Hematopoietic multipotent progenitor cell treated with erythropoietin and hydrocortisone succinate and interleukin-3 and kit ligand, for 4 days (in vitro differentiated cells): ENCODE results near the gene PTCSC3.
"Not testable (repeated sequence)": the region's sequence is repeated elsewhere in the genome, so short reads cannot be mapped to it uniquely, and the experiment has no call there.

Source experiments
- DNase-seq: peaks from one replicate; pipeline ENCODE4 v3.0.0-alpha.2; 2015

Gene PTCSC3

GRCh38 chr14:36171607-36172006 lies 4.9 kb downstream of the PTCSC3 start:
- no peak for DNase-seq

GRCh38 chr14:36167431-36167830 lies 9.1 kb downstream of the PTCSC3 start:
- no peak for DNase-seq

GRCh38 chr14:36163451-36163850 lies 13.1 kb downstream of the PTCSC3 start:
- DNase-seq: no peak

DNA sequence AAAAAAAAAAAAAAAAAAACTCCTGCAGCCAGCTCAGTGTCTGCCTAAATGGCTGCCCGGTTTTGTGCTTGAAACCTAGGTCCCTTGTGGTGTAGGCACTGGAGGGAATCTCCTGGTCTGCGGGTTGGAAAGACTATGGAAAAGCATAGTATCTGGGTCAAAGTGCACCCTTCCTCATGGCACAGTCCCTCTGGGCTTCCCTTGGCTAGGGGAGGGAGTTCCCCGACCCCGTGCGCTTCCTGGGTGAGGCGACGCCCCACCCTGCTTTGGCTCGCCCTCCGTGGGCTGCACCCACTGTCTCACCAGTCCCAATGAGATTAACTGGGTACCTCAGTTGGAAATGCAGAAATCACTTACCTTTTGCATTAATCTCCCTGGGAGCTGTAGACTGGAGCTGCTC lies 14.3 kb downstream of the PTCSC3 start:
- no peak for DNase-seq

GRCh38 chr14:36161776-36162175 lies 14.7 kb downstream of the PTCSC3 start:
- no peak for DNase-seq

GRCh38 chr14:36151335-36151734 lies 25.2 kb downstream of the PTCSC3 start:
- no peak for DNase-seq

- DNase-seq: no peak
Measured at GRCh38 chr14:36134038-36134437, 42.5 kb downstream of the PTCSC3 start.

DNA sequence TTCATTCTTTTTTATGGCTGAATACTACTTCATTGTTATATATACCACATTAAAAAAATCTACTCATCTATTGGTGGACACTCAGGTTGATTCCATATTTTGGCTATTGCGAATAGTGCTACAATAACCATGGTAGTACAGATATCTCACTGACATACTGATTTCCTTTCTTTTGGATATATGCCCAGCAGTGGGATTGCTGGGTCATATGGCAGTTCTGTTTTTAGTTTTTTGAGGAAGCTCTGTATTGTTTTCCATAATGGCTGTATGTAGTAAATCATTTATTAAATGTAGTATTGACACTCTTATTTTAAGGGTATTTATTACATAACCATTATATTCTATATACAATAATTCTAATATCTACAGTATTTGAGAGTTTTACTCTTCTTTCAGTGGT lies 43.7 kb downstream of the PTCSC3 start:
- DNase-seq: no peak

GRCh38 chr14:36130186-36130585 lies 46.3 kb downstream of the PTCSC3 start:
- no peak for DNase-seq

- DNase-seq: no peak
Measured at GRCh38 chr14:36129181-36129580, 47.3 kb downstream of the PTCSC3 start.

DNA sequence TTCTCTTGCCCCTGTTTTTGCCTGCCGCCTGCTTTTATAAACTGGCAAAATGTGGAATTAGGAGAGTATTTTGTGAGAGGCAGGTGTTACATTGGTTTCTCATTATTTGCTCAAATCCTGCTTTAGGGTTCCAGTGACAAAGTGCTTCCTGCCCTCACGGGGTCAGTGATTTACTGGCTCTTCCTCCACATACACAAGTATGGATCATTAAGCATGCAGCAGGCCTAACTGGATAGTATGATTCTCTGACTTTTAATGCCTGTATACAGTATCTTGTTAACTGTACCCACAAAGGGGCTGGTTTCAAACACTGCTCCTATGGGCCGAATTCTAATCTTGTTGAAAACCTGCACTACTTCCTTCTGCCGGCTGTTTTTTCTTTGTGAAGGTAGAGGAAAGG lies 63.2 kb downstream of the PTCSC3 start:
- DNase-seq: no peak

- DNase-seq: no peak
Measured at GRCh38 chr14:36111822-36112583, 64.5 kb downstream of the PTCSC3 start.

DNA sequence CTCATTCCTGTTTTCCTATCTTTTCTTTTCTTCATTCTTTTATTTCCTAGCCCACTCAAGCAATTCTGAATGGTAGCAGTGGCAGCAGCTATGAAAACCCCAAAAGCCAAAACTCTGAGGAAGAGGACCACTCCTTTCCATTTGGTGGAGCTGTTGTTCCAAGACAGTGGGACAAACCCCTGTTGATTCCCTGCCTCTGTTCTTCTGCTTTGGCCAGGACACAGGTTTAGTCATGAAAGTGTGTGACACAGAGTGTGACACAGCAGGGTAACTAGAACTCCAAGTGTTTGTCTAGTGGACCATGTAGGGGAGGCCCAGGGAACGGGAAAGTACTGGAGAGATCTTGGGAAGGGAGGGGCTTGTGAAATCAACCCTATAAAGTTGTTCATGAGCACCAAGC lies 71.1 kb downstream of the PTCSC3 start:
- no peak for DNase-seq

DNA sequence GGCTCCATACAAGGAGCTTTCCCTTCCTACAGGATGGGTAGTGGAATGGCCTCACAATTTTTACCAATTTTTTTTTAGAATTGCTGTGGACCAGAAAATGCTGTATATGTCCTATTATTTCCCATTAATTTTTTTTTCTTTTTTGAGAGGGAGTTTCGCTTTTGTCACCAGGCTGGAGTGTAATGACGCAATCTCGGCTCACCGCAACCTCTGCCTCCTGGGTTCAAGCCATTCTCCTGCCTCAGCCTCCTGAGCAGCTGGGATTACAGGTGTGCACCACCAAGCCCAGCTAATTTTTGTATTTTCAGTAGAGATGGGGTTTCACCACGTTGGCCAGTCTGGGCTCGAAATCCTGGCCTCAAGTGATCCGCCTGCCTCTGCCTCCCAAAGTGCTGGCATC lies 72.3 kb downstream of the PTCSC3 start:
- not testable (repeated sequence) for DNase-seq

GRCh38 chr14:36099619-36100018 lies 76.9 kb downstream of the PTCSC3 start:
- DNase-seq: no peak

DNA sequence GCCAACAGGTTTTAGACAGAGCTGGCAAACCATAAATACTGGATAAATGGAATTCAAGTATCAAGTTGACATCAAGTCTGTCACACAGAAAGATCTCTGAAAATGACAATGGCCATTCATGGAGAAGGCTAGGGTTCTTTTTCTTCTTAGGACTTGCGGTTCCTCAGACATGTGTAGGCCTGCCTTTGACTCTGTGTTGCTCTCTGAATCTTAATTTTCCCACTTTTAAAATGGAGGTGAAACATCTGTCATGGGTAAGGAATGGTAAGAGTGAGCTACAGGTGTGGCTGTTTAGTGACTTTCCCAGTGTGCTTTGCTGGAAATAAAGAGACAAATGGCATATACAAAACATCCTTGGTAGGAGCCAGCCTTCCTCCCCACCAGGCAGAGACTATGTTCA lies 79.2 kb downstream of the PTCSC3 start:
- DNase-seq: no peak

DNA sequence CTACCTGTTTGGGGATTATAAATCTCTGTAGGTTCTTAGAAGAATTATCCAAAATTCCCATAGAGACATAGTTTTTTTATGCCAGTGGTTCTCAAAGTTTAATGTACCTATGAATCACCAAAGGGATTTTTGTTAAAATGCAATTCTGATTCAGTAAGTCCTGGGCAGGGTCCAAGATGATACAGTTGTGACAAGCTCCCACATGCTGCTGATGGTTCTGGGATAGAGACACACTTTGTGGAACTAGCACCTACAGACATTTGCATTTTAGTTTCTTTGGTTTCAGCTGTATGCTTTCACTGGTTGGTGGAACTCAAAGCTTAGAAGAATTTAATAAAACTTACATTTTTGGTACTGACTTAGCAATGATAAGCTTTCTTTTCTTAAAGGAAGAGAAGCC lies 80.4 kb downstream of the PTCSC3 start:
- DNase-seq: no peak

- no peak for DNase-seq
Measured at GRCh38 chr14:36094963-36095362, 81.6 kb downstream of the PTCSC3 start.

GRCh38 chr14:36091096-36091495 lies 85.4 kb downstream of the PTCSC3 start:
- no peak for DNase-seq

DNA sequence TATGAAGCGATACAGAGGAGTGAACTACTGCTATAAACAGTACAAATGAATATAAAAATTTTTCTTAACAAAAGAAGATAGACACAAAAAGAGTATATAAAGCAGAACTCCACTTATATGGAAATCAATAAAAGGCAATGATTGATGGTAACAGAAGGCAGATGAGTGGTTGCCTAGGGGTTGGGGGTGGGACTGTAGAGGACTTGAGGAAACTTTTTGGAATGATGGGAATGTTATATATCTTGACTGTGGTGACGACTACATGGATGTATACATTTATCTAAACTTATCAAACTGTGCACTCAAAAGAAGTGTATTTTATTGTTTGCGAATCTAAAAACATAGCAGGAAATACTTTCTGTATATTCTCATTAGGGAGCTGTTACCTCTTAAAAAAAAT lies 89.1 kb downstream of the PTCSC3 start:
- no peak for DNase-seq

DNA sequence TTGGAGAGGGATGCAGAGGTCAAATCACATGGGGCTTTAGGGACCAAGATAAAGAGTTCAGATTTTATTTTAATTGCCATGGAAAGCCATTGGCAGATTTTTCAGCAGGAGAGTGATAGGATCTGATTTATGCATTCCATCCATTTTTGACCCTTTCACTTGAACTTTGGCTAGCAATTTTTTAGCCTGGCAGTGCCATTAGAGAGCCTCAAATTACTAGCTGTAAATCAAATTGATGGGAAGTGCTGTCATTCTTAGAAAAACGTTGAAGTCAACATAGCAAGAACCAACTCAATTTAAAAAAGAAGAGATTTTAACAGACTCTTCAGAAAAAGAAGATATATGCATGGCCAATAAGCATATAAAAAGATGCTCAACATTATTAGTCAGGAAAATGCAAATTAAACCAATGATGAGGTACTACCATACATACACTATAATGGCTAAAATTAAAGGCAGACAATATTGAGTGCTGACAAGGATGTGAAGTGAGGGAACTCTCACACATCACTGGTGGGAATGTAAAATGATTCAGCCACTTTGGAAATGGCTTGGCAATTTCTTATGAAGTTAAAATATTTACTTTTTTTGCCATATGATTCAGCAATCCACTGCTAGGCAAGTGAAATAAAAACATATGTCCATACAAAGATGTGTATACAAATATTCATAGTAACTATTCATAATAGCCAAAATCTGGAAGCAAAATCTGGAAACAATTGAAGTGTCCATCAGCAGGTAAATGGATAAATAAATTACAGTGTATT lies 89.7 kb downstream of the PTCSC3 start:
- no peak for DNase-seq

DNA sequence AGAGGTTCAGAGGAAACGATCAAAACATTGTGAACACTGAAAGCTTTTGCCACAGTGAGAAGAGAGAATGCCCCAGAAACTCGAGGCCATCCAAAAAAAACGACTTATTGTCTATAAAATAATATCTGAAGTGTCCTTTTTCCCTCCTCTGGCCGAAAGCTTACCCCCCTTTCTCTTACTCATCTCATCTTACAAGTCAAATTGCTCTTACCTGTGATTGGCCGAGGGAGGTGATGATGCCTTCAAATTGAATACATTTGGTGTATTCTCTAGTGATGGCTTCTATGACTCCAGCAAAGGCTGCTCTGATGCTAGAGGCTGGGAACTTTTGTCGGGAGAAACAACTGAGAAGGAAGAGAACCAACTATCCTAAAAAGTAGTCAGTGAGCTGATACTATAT lies 90.7 kb downstream of the PTCSC3 start:
- DNase-seq: no peak
